ENCODE results near the gene GATM. TPM values are rescaled to one million over a fixed set of nuclear protein-coding genes. Genes with fewer than 3 reads are reported as not detected.

GATM gene
- total and polyA plus RNA-seq, 2 of the 4 experiments (the other 2 are of a cell fraction) = 0.10 to 0.18 TPM

DNA sequence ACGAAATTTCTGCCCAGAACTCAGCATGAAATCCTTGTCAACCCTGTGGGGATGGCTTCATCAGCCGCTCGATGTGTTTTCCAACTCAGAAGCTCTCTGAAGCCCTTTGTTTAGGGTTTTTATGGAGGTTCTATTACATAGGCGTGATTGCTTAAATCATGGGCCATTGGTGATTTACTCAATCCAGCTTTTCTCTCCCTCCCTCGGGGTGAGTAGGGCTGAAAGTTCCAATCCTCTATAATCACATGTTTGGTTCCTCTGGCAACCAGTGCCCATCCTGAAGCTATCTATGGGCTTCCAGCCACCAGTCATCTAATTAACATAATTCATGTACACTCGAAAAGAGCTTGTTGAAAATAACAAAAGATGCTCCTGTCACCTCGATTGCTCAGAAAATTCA, 51.6 kb downstream of the GATM start:
- Histone ChIP-seq H3K18ac (ENCODE audit: low read depth, low read length) (no peak overlapping the region), H3K4me1 (ENCODE audit: control insufficient read depth, insufficient read depth, low read length) (no peaks in the 10 kb centered on the region), H4K20me1 (ENCODE audit: insufficient read depth, low read length) (no peaks in the 10 kb centered on the region), H4K5ac (ENCODE audit: low read depth, low read length) (no peak overlapping the region), H3K79me1 (ENCODE audit: low read depth in 1 of 2, low read length in 2 of 2) (no peaks in the 10 kb centered on the region), H3K4ac (ENCODE audit: low read depth, low read length) (no peak overlapping the region), H3K56ac (ENCODE audit: extremely low read depth, insufficient read depth, low read length) (no peak overlapping the region), H4K91ac (ENCODE audit: insufficient read depth, low read depth, low read length) (no peak overlapping the region), H3K27me3 (ENCODE audit: control insufficient read depth, insufficient read depth, low read length) (no peaks in the 10 kb centered on the region), H2BK5ac (ENCODE audit: low read depth, low read length, poor library complexity, severe bottlenecking) (no peak overlapping the region), H3K36me3 (ENCODE audit: control insufficient read depth, insufficient read depth, low read length) (no peaks in the 10 kb centered on the region), H2BK120ac (ENCODE audit: low read depth, low read length) (no peak overlapping the region), H4K8ac (ENCODE audit: low read depth in 2 of 2, low read length in 2 of 2) (no peak overlapping the region), H2BK20ac (ENCODE audit: low read depth, low read length) (no peak overlapping the region), H3K9me3 (ENCODE audit: control insufficient read depth, insufficient read depth, low read length) (no peaks in the 10 kb centered on the region), H2AK9ac (replicated peaks; ENCODE audit: low read depth, low read length, poor library complexity) (no peak overlapping the region), H3K4me2 (ENCODE audit: low read depth, low read length) (no peak overlapping the region), H3K9me1 (ENCODE audit: insufficient read depth, low read length) (no peaks in the 10 kb centered on the region), H3K27ac (ENCODE audit: insufficient read depth, low read length) (no peak overlapping the region), H3K23ac (ENCODE audit: low read depth, low read length) (no peak overlapping the region), H3K14ac (replicated peaks; ENCODE audit: low read depth, low read length) (no peak overlapping the region), H2BK15ac (ENCODE audit: low read depth, low read length) (no peak overlapping the region), H2AFZ (replicated peaks; ENCODE audit: low read length, poor library complexity) (no peak overlapping the region), H2AK5ac (ENCODE audit: low read depth, low read length) (no peak overlapping the region), H3K4me3 (ENCODE audit: insufficient read depth, low read depth, low read length) (no peak overlapping the region), H3K9ac (ENCODE audit: low read depth, low read length) (no peak overlapping the region)
- no peak for DNase-seq
- dilution Hi-C loops (cut with HindIII; ENCODE audit: low sequenced_read_pairs, unreplicated experiment) (no loop called here), intact Hi-C loops (cut with micrococcal nuclease) (no loop called here), in situ Hi-C loops (cut with MboI; ENCODE audit: low sequenced_read_pairs) (no loop called here)
- ChIA-PET CTCF (no interaction called here), POLR2A (ENCODE audit: unreplicated experiment) (no interaction called here)
- 10% methylated on average over 3 of the region's 7 CpGs; no CpG with 5 or more reads in 1 of the 2 experiments for WGBS, 2 experiments (ENCODE audit: extremely low coverage in 2 of 2, insufficient read length in 1 of 2)
- no peak for ATAC-seq (ENCODE audit: low read depth)
- BruUV-seq (replicated peaks) = no TSS peak
- TF ChIP-seq RFX5 (IDR thresholded peaks at IDR 0.05; ENCODE audit: low read depth, low read length) (no peak), POLR2A (IDR thresholded peaks at IDR 0.05; ENCODE audit: low read depth, low read length) (no peak), CHD1 (IDR thresholded peaks at IDR 0.05; ENCODE audit: low read depth, low read length) (no peak), CTCF (conservative IDR thresholded peaks at IDR 0.05; ENCODE audit: low read depth, low read length) (no peak), MXI1 (IDR thresholded peaks at IDR 0.05; ENCODE audit: borderline replicate concordance, low read depth, low read length) (no peak), MAZ (IDR thresholded peaks at IDR 0.05; ENCODE audit: borderline replicate concordance, low read depth, low read length) (no peak), NFE2L2 (IDR thresholded peaks at IDR 0.05; ENCODE audit: low read depth, low read length) (no peak), RCOR1 (IDR thresholded peaks at IDR 0.05; ENCODE audit: insufficient replicate concordance, low read length) (no peak), MAFK (IDR thresholded peaks at IDR 0.05; ENCODE audit: low read depth, low read length) (no peak)
- TF ChIP-seq, protein P1, sequence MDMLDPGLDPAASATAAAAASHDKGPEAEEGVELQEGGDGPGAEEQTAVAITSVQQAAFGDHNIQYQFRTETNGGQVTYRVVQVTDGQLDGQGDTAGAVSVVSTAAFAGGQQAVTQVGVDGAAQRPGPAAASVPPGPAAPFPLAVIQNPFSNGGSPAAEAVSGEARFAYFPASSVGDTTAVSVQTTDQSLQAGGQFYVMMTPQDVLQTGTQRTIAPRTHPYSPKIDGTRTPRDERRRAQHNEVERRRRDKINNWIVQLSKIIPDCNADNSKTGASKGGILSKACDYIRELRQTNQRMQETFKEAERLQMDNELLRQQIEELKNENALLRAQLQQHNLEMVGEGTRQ (IDR thresholded peaks at IDR 0.05; ENCODE audit: low read depth, low read length) = no peak
- TF ChIP-seq, protein P2, sequence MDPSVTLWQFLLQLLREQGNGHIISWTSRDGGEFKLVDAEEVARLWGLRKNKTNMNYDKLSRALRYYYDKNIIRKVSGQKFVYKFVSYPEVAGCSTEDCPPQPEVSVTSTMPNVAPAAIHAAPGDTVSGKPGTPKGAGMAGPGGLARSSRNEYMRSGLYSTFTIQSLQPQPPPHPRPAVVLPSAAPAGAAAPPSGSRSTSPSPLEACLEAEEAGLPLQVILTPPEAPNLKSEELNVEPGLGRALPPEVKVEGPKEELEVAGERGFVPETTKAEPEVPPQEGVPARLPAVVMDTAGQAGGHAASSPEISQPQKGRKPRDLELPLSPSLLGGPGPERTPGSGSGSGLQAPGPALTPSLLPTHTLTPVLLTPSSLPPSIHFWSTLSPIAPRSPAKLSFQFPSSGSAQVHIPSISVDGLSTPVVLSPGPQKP (IDR thresholded peaks at IDR 0.05; ENCODE audit: borderline replicate concordance, low read depth, low read length) = no peak
